ENCODE data around the gene PFN1. TPM values are rescaled to one million over a fixed set of nuclear protein-coding genes. Genes with fewer than 3 reads are reported as not detected.

Gene PFN1
- total and polyA plus RNA-seq, 2 donors from 2014 or later, result 496 to 614 TPM

GRCh38 chr17:4969551-4970173 lies 21.3 kb upstream of the PFN1 start:
- no peaks in the 10 kb centered on the region for H3K9me3 ChIP-seq (ENCODE audit: control insufficient read depth in 2 of 3, insufficient read depth in 1 of 3, low read length in 3 of 3)
- no peaks in the 10 kb centered on the region for H3K27me3 ChIP-seq (ENCODE audit: control insufficient read depth, insufficient read depth, low read length)
- H3K9ac ChIP-seq (ENCODE audit: low read length in 3 of 3), result peak overlapping the region in 2 of 3 donors; percentile 36 to 87
- H3K4me1 ChIP-seq (ENCODE audit: control insufficient read depth in 2 of 3, insufficient read depth in 2 of 3, low read depth in 1 of 3, low read length in 3 of 3), result peaks cover 3 to 31% (median 4%) of the 10 kb centered on the region in 3 donors
- peaks cover 0 to 12% (median 12%) of the 10 kb centered on the region in 3 donors for H3K36me3 ChIP-seq (ENCODE audit: control insufficient read depth in 2 of 3, insufficient read depth in 3 of 3, low read length in 3 of 3)
- FAIRE-seq (no peak), DNase-seq (peak in 4 of 5 donors; percentile 4 to 54 (median 40))
- TF ChIP-seq, protein P1, sequence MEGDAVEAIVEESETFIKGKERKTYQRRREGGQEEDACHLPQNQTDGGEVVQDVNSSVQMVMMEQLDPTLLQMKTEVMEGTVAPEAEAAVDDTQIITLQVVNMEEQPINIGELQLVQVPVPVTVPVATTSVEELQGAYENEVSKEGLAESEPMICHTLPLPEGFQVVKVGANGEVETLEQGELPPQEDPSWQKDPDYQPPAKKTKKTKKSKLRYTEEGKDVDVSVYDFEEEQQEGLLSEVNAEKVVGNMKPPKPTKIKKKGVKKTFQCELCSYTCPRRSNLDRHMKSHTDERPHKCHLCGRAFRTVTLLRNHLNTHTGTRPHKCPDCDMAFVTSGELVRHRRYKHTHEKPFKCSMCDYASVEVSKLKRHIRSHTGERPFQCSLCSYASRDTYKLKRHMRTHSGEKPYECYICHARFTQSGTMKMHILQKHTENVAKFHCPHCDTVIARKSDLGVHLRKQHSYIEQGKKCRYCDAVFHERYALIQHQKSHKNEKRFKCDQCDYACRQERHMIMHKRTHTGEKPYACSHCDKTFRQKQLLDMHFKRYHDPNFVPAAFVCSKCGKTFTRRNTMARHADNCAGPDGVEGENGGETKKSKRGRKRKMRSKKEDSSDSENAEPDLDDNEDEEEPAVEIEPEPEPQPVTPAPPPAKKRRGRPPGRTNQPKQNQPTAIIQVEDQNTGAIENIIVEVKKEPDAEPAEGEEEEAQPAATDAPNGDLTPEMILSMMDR (IDR thresholded peaks at IDR 0.05; ENCODE audit: borderline replicate concordance, extremely low read depth, insufficient read depth), result no peak
- H3K27ac ChIP-seq (ENCODE audit: low read depth in 2 of 2, low read length in 2 of 2), result peak overlapping the region; percentile 52 to 70
- H3K4me3 ChIP-seq (ENCODE audit: low read length in 3 of 3), result peak overlapping the region; percentile 58 to 99 (median 93)
- intact Hi-C loops (cut with DNase I), result no loop called here

- DNase-seq, result peak in 1 of 5 donors; percentile 83
- TF ChIP-seq, protein P1 (IDR thresholded peaks at IDR 0.05; ENCODE audit: borderline replicate concordance, extremely low read depth, insufficient read depth), result no peak
- Histone ChIP-seq H3K9ac (ENCODE audit: low read length in 3 of 3) (peak overlapping the region; percentile 43 to 87 (median 48)), H3K27me3 (ENCODE audit: control insufficient read depth, insufficient read depth, low read length) (no peaks in the 10 kb centered on the region), H3K9me3 (ENCODE audit: control insufficient read depth in 2 of 3, insufficient read depth in 1 of 3, low read length in 3 of 3) (no peaks in the 10 kb centered on the region), H3K4me1 (ENCODE audit: control insufficient read depth in 2 of 3, insufficient read depth in 2 of 3, low read depth in 1 of 3, low read length in 3 of 3) (peaks cover 3 to 29% (median 4%) of the 10 kb centered on the region in 3 donors), H3K4me3 (ENCODE audit: low read length in 3 of 3) (peak overlapping the region; percentile 58 to 99 (median 93)), H3K36me3 (ENCODE audit: control insufficient read depth in 2 of 3, insufficient read depth in 3 of 3, low read length in 3 of 3) (peaks cover 0 to 12% (median 8%) of the 10 kb centered on the region in 3 donors), H3K27ac (ENCODE audit: low read depth in 2 of 2, low read length in 2 of 2) (peak overlapping the region; percentile 98 to 99)
- intact Hi-C loops (cut with DNase I), result no loop called here
- FAIRE-seq, result no peak
These were observed 20.8 kb upstream of the PFN1 start for GRCh38 chr17:4969047-4969550.

DNA sequence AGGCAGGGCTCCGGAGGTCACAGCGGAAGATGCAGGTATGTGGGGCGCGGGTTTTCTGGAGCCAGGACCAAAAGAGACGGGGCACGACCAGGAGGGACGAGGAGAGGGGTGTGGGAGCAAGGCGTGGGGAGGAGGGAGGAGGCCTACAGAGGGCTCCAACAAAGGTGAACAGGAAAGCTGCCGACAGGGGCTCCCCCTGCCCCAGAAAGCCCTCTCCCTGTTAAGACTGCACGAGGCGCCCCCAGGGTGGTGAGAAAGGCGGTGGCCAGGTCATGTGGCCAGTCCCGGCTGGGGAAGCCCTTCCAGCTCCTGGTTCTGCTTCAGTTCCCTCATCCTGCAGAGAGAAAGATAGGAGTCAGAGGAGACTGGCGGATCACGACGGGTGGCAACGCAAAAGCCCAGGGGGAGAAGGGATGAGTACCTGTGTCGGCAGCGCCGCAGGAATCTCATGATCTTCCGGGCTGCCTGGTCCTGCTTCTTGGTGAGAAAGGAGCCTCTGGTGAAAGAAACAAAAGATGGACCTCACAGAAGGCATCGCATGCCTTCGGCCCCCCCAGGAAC lies 20.2 kb upstream of the PFN1 start:
- Histone ChIP-seq H3K9ac (ENCODE audit: low read length in 3 of 3) (peak overlapping the region; percentile 60 to 87 (median 61)), H3K4me1 (ENCODE audit: control insufficient read depth in 2 of 3, insufficient read depth in 2 of 3, low read depth in 1 of 3, low read length in 3 of 3) (peaks cover 3 to 28% (median 4%) of the 10 kb centered on the region in 3 donors), H3K9me3 (ENCODE audit: control insufficient read depth in 2 of 3, insufficient read depth in 1 of 3, low read length in 3 of 3) (no peaks in the 10 kb centered on the region), H3K36me3 (ENCODE audit: control insufficient read depth in 2 of 3, insufficient read depth in 3 of 3, low read length in 3 of 3) (peaks cover 0 to 10% (median 6%) of the 10 kb centered on the region in 3 donors), H3K27me3 (ENCODE audit: control insufficient read depth, insufficient read depth, low read length) (no peaks in the 10 kb centered on the region), H3K4me3 (ENCODE audit: low read length in 3 of 3) (peak overlapping the region; percentile 58 to 99 (median 93)), H3K27ac (ENCODE audit: low read depth in 2 of 2, low read length in 2 of 2) (peak overlapping the region; percentile 98 to 99)
- peak; percentile 63 to 89 (median 78) for DNase-seq
- FAIRE-seq, result no peak
- TF ChIP-seq, protein P1 (IDR thresholded peaks at IDR 0.05; ENCODE audit: borderline replicate concordance, extremely low read depth, insufficient read depth), result no peak
- intact Hi-C loops (cut with DNase I), result no loop called here
